ENCODE data around the gene UCMA. TPM values are rescaled to one million over a fixed set of nuclear protein-coding genes. Genes with fewer than 3 reads are reported as not detected.

Gene UCMA
- total RNA-seq, 1 donor from 2014 or later = not detected

- no peaks in the 10 kb centered on the region for H3K9me3 Mint-ChIP-seq (ENCODE audit: unreplicated experiment)
- DNase-seq (ENCODE audit: low spot score) = no peak
- no peaks in the 10 kb centered on the region for H3K4me1 Mint-ChIP-seq (ENCODE audit: unreplicated experiment)
- peaks cover 1% of the 10 kb centered on the region for H3K27me3 Mint-ChIP-seq (ENCODE audit: unreplicated experiment)
- H3K4me3 Mint-ChIP-seq (ENCODE audit: unreplicated experiment) = no peak overlapping the region
- no peak for TF ChIP-seq CTCF (IDR thresholded peaks at IDR 0.05; ENCODE audit: unreplicated experiment)
- peaks cover 5% of the 10 kb centered on the region for H3K36me3 Mint-ChIP-seq (ENCODE audit: low read depth, unreplicated experiment)
- H3K27ac Mint-ChIP-seq (ENCODE audit: unreplicated experiment) = no peak overlapping the region
Observed at GRCh38 chr10:13190816-13191215, 43.4 kb downstream of the UCMA start.

- no peak for TF ChIP-seq CTCF (IDR thresholded peaks at IDR 0.05; ENCODE audit: unreplicated experiment)
- Mint-ChIP-seq H3K27me3 (ENCODE audit: unreplicated experiment) (peaks cover 1% of the 10 kb centered on the region), H3K27ac (ENCODE audit: unreplicated experiment) (no peak overlapping the region), H3K36me3 (ENCODE audit: low read depth, unreplicated experiment) (peaks cover 5% of the 10 kb centered on the region), H3K4me3 (ENCODE audit: unreplicated experiment) (no peak overlapping the region), H3K9me3 (ENCODE audit: unreplicated experiment) (no peaks in the 10 kb centered on the region), H3K4me1 (ENCODE audit: unreplicated experiment) (no peaks in the 10 kb centered on the region)
- DNase-seq (ENCODE audit: low spot score) = no peak
Observed at GRCh38 chr10:13189961-13190360, 44.2 kb downstream of the UCMA start.

- Mint-ChIP-seq H3K36me3 (ENCODE audit: low read depth, unreplicated experiment) (peaks cover 5% of the 10 kb centered on the region), H3K27ac (ENCODE audit: unreplicated experiment) (no peak overlapping the region), H3K4me1 (ENCODE audit: unreplicated experiment) (no peaks in the 10 kb centered on the region), H3K27me3 (ENCODE audit: unreplicated experiment) (peaks cover 1% of the 10 kb centered on the region), H3K9me3 (ENCODE audit: unreplicated experiment) (no peaks in the 10 kb centered on the region), H3K4me3 (ENCODE audit: unreplicated experiment) (no peak overlapping the region)
- DNase-seq (ENCODE audit: low spot score) = no peak
- no peak for TF ChIP-seq CTCF (IDR thresholded peaks at IDR 0.05; ENCODE audit: unreplicated experiment)
Observed at GRCh38 chr10:13188593-13188992, 45.6 kb downstream of the UCMA start.

GRCh38 chr10:13187135-13187534, 47.0 kb downstream of the UCMA start:
- H3K36me3 Mint-ChIP-seq (ENCODE audit: low read depth, unreplicated experiment) = peaks cover 5% of the 10 kb centered on the region

More at GRCh38 chr10:13187135-13187534, 47.0 kb downstream of the UCMA start:
- no peak for TF ChIP-seq CTCF (IDR thresholded peaks at IDR 0.05; ENCODE audit: unreplicated experiment)
- H3K9me3 Mint-ChIP-seq (ENCODE audit: unreplicated experiment) = no peaks in the 10 kb centered on the region
- H3K27ac Mint-ChIP-seq (ENCODE audit: unreplicated experiment) = no peak overlapping the region
- DNase-seq (ENCODE audit: low spot score) = no peak
- peaks cover 1% of the 10 kb centered on the region for H3K27me3 Mint-ChIP-seq (ENCODE audit: unreplicated experiment)
- no peak overlapping the region for H3K4me3 Mint-ChIP-seq (ENCODE audit: unreplicated experiment)
- no peaks in the 10 kb centered on the region for H3K4me1 Mint-ChIP-seq (ENCODE audit: unreplicated experiment)
